SKM-1 (cell line): ENCODE data around the gene CIAO2A.
"Not testable (repeated sequence)": the region's sequence is repeated elsewhere in the genome, so short reads cannot be mapped to it uniquely, and the experiment has no call there.

Experiments
- DNase-seq: peaks from one replicate; lab custom pipeline; 2025; ENCODE audit not compliant: unreplicated experiment; lab: John Stamatoyannopoulos, UW

Gene CIAO2A

GRCh38 chr15:64112073-64112772 is 18.6 kb upstream of the CIAO2A start:
- no peak for DNase-seq

DNA sequence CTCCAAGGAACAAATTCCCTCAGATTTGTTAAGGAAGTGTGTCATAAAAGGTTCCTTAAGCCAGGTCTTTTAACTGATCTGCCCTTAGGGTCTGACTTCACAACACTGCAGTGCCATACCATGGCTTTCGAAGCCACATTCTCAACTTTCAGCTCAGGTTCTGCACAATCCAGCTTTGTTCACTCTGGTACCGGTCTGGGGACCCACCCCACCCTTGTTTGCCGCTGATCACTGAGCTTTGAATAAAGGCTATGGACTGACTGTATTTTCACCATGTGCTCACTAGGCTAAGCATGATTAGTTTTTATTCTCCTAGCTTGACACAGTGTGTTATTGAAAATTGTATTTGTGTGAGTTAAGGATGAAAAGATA is 18.0 kb upstream of the CIAO2A start:
- no peak for DNase-seq

GRCh38 chr15:64110950-64111678 is 17.5 kb upstream of the CIAO2A start:
- no peak for DNase-seq

GRCh38 chr15:64110108-64110701 is 16.6 kb upstream of the CIAO2A start:
- DNase-seq = not testable (repeated sequence)

- no peak for DNase-seq
These were observed 13.7 kb upstream of the CIAO2A start for GRCh38 chr15:64107337-64107736.

- DNase-seq = no peak
These were observed 11.6 kb upstream of the CIAO2A start for GRCh38 chr15:64105113-64105704.

DNA sequence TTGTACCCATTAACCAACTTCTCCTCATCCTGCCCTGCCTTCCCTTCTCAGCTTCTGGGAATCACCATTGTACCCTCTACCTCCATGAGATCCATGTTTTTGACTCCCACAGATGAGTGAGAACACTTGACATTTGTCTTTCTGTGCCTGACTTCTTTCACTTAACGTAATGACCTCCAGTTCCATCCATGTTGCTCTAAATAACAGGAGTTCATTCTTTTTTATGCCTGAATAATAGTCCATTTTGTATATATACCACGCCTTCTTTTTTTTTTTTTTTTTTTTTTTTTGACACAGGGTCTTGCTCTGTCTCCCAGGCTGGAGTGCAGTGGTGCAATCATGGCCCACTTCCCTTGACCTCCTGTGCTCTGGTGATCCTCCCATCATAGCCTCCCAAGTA is 8.9 kb upstream of the CIAO2A start:
- DNase-seq = no peak

GRCh38 chr15:64100958-64101357 is 7.3 kb upstream of the CIAO2A start:
- no peak for DNase-seq

- DNase-seq = no peak
These were observed 5.7 kb upstream of the CIAO2A start for GRCh38 chr15:64099379-64099778.

DNA sequence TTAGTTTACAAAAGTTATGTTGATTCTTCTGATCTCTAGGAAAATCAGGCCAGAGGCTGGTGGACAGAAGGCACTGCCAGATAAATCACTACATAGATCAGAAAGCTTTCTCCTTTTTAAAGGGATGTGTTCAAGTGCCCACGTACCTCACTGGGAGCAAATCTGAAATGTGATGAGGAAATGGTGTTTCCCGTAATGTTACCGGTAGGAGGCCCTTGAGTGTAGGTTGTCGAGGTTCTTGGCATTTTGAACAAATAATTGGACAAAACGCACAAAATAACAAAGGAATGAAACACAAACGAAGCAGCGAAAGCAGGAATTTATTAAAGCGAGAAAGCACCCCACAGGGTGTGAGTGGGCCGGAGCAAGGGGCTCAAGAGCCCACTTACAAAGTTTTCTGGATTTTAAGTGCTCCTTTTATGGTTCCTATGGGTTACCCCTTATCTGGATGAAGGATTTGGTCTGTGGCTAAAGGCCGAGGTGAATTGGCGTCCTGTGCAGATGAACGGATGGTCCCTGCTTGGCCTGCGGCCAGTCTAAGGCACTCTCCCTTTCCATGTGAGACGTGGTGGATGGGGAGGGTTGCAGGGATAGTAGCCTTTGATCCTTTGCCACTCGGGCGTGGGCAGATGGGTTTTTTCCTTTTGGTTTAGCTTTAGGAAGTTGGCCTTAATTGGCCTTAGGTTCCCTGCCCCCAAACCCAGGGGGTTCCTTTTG is 3.2 kb upstream of the CIAO2A start:
- no peak for DNase-seq

DNA sequence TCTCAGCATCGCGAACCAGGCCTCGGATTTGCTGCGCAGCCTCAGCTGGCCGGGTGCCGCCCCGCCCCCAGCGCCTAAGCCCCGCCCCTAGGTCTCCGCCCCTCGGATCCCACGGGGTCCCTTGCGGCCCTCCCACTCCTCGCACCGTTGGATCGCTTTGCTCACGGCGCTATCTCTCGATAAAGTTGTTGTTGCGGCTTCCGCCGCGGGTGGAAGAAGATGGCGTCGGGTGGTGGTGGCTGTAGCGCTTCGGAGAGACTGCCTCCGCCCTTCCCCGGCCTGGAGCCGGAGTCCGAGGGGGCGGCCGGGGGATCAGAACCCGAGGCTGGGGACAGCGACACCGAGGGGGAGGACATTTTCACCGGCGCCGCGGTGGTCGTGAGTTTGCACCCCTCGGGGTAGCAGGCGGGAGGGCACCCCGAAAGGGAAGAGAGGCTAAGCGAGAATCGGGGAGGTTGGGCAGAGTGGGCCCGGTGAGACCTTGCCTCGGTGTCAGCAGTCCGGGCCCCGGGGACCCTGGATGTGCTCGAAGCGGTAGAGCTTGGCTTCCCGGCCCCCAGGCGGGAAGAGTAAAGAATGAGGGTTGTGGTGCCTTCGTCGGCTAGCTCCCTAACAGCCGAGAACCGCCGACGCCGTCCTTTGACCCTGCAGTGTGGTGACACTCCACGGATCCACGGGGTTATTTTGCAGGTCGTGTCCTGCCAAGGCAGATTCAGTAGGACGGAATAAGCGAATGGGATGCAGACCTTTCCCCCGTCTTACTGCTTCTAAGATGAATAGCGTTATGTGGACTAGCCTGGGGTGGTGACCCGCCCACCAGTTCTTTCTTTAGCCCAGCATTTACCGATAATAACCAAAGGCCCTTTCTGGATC is 2.4 kb upstream of the CIAO2A start, which contains the start of gene SNX1:
Gene SNX1 (plus strand): TSS at position 188 of the 873 bp plus-strand sequence. CDS start 32 bp downstream, at position 220.
- DNase-seq = peak; percentile 79

DNA sequence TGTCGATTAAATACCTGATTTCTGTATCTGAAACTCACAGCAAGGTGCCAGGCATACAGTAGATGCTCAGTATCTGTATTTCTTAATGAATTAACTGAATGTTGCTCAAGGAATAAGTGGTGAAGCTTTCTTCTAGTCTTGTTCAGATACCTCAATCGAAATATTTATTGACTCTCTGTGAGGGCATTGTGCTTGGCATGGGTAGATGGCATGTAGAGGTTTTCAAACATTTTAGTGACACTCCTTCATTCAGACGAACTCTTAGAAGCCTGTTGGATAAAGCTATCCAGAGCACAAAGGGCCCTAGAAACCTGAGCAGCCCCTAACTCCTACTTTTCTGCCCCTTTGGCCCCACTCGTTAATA is 1.8 kb upstream of the CIAO2A start:
- no peak for DNase-seq

- peak; percentile 72 for DNase-seq
These were observed 593 bp downstream of the CIAO2A start for GRCh38 chr15:64092864-64093626.

DNA sequence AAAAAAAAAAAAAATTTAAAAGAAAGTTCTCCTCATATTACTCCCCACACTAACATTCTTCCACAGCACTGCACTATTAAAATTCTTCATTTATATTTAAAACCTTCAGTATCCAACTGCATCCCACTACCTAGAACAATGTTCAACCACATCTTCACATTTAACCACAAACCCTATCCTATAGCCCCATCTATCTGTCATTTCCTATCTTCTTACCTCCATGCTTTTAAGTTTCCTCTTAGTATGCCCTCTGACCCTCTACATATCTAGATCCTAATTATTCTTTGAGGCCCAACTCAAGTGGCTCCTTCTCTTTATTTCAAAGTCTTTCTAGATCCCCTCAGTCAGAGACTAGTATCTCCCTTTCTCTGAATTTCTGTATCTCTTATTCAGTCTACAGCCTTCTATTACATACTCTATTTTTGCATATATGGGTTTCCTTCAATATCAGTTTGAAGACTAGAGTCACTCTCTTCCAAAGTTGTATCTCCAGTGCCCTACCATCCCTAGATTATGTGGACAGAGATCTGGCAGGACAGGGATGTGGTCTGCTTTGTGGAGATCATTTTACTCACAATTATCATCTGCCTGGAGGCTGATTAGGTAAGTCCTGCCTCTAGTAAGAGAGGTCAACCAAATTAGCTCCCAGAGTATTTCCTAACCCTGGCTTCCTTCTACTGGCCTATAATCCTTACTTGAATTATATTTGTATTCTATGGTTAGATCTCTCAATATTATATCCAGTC is 1.4 kb downstream of the CIAO2A start:
- no peak for DNase-seq

DNA sequence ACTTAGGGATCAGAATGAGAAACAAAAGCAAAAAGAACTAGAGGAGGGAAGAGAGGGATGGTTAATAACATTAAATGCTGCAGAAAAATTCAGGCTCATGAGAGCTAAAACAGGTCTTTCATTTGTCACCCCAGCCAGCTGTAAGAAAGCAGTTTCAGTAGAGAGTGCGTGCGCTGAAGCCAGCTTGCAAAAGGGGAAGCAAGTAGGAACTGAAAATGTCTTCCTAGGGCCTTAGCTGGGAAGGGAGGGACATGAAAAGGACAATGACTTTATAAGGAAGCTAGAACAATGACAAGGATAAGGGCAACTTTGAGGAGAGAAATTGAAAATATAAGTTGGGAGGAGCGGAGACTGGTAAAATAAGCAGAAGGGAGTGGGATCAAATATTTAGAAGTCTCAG is 3.1 kb downstream of the CIAO2A start:
- DNase-seq = no peak

GRCh38 chr15:64089543-64090280 is 3.9 kb downstream of the CIAO2A start:
- DNase-seq = no peak

DNA sequence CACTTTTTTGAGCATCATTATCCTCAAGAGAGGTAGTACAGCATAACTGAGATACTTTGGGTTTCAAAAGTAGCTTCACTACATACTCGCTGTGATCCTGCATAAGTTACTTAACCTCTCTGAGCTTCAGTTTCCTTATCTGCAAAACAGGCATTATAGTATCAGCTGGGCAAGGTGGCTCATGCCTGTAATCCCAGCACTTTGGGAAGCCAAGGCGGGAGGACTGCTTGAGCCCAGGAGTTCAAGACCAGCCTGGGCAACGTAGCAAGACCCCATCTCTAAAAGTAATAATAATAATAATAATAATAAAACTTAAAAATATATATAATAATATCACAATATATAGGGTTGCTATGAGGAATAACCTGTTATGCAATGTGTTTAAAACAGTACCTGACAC is 10.9 kb downstream of the CIAO2A start:
- no peak for DNase-seq

DNA sequence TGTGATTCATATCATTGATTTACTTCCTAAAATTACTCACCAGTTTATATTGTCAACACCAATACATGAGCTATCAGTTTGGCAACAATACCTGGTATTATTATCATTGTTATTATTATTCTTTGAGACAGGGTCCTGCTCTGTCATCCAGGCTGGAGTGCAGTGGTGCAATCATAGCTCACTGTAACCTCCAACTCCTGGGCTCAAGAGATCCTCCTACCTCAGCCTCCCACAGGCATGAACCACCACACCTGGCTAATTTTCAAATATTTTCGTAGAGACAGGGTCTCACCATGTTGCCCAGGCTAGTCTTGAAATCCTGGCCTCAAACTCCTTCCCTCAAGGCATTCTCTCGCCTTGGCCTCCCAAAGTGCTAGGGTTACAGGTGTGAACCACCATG is 20.1 kb downstream of the CIAO2A start:
- DNase-seq = not testable (repeated sequence)
